MM.1S (cell line): Measurements from ENCODE around the gene TMEM127.

Source experiments
- DNase-seq: peaks from one replicate; pipeline ENCODE4 v3.0.0-alpha.2; 2015
- H2AFZ ChIP-seq: fragments of 300-600 bp; sonication (generic); 2 replicates; pipeline ENCODE4 v1.6.0; 2016; ENCODE audit warnings: antibody characterized with exemption, low read length
- H3F3A ChIP-seq: fragments of 300-600 bp; sonication (generic); 2 replicates; pipeline ENCODE4 v1.6.1; 2016; ENCODE audit warnings: mild to moderate bottlenecking, antibody characterized with exemption, low read length, moderate library complexity, mixed read lengths; ENCODE audit not compliant: insufficient read depth
- H3K27ac ChIP-seq: fragments of 300-600 bp; sonication (generic); 2 replicates; pipeline ENCODE4 v1.5.1; 2016; ENCODE audit warnings: mild to moderate bottlenecking, low read length
- H3K27me3 ChIP-seq: fragments of 300-600 bp; sonication (generic); replicated peaks from 2 replicates; pipeline ENCODE4 v1.6.0; 2016; ENCODE audit warnings: low read length; ENCODE audit not compliant: insufficient read depth
- H3K36me3 ChIP-seq: fragments of 300-600 bp; sonication (generic); replicated peaks from 2 replicates; pipeline ENCODE4 v1.6.1; 2016; ENCODE audit warnings: mild to moderate bottlenecking, low read length, mixed read lengths; ENCODE audit not compliant: insufficient read depth
- H3K4me1 ChIP-seq: fragments of 300-600 bp; sonication (generic); 2 replicates; pipeline ENCODE4 v1.6.1; 2016; ENCODE audit warnings: low read length, mixed read lengths
- H3K4me2 ChIP-seq: fragments of 300-600 bp; sonication (generic); 2 replicates; pipeline ENCODE4 v1.6.0; 2016; ENCODE audit warnings: low read depth, low read length
- H3K4me3 ChIP-seq: fragments of 300-600 bp; sonication (generic); 2 replicates; pipeline ENCODE4 v1.5.1; 2016; ENCODE audit warnings: low read length, mixed read lengths
- H3K79me2 ChIP-seq: fragments of 300-600 bp; sonication (generic); 2 replicates; pipeline ENCODE4 v1.6.1; 2016; ENCODE audit warnings: mixed run types, low read length, mixed read lengths
- H3K9ac ChIP-seq: fragments of 300-600 bp; sonication (generic); 2 replicates; pipeline ENCODE4 v1.6.1; 2016; ENCODE audit warnings: low read length, mixed read lengths
- H3K9me2 ChIP-seq: fragments of 300-600 bp; sonication (generic); replicated peaks from 2 replicates; pipeline ENCODE4 v1.6.1; 2016; ENCODE audit warnings: mild to moderate bottlenecking, low read length, mixed read lengths; ENCODE audit not compliant: insufficient read depth
- H3K9me3 ChIP-seq: fragments of 300-600 bp; sonication (generic); replicated peaks from 2 replicates; pipeline ENCODE4 v1.6.1; 2016; ENCODE audit warnings: mild to moderate bottlenecking, low read length, mixed read lengths; ENCODE audit not compliant: insufficient read depth
- H4K20me1 ChIP-seq: fragments of 300-600 bp; sonication (generic); 2 replicates; pipeline ENCODE4 v1.6.1; 2016; ENCODE audit warnings: mild to moderate bottlenecking, low read length, moderate library complexity, mixed read lengths; ENCODE audit not compliant: insufficient read depth
- CTCF ChIP-seq: fragments of 300-600 bp; sonication (generic); IDR thresholded peaks from 2 replicates; pipeline ENCODE4 v1.5.1; 2016; ENCODE audit warnings: antibody characterized with exemption, low read length, mixed read lengths
- EZH2 ChIP-seq: fragments of 300-600 bp; sonication (generic); optimal IDR thresholded peaks from 2 replicates; pipeline ENCODE3; 2017; ENCODE audit warnings: low read depth, mild to moderate bottlenecking, antibody characterized with exemption, low read length, mixed read lengths
- EZH2phosphoT487 ChIP-seq: fragments of 300-600 bp; sonication (generic); IDR thresholded peaks from 2 replicates; pipeline ENCODE4 v1.6.1; 2018; ENCODE audit warnings: antibody characterized with exemption, low read length

Gene TMEM127

GRCh38 chr2:96264086-96264485, 1.7 kb downstream of the TMEM127 start:
- peak overlapping the region; percentile 100; the same call in 1 of the 2 replicates for H3K4me3 ChIP-seq
- H3K27ac ChIP-seq, result no peak overlapping the region
- H3K27me3 ChIP-seq, result no peaks in the 10 kb centered on the region
- peaks cover 45% of the 10 kb centered on the region for H3K4me1 ChIP-seq
- no peaks in the 10 kb centered on the region for H3K9me2 ChIP-seq
- H3K79me2 ChIP-seq, result peaks cover 92% of the 10 kb centered on the region
- peak overlapping the region; percentile 87; the same call in 1 of the 2 replicates for H3K9ac ChIP-seq
- H3K9me3 ChIP-seq, result no peaks in the 10 kb centered on the region
- peaks cover 9% of the 10 kb centered on the region; the same call in 1 of the 2 replicates for H3K36me3 ChIP-seq
- H3F3A ChIP-seq, result peaks cover 27% of the 10 kb centered on the region
- no peak overlapping the region for H2AFZ ChIP-seq
- peak overlapping the region; percentile 91; the same call in 1 of the 2 replicates for H3K4me2 ChIP-seq
- DNase-seq, result no peak
- TF ChIP-seq CTCF (no peak), EZH2phosphoT487 (no peak), EZH2 (no peak)
- H4K20me1 ChIP-seq, result no peaks in the 10 kb centered on the region

DNA sequence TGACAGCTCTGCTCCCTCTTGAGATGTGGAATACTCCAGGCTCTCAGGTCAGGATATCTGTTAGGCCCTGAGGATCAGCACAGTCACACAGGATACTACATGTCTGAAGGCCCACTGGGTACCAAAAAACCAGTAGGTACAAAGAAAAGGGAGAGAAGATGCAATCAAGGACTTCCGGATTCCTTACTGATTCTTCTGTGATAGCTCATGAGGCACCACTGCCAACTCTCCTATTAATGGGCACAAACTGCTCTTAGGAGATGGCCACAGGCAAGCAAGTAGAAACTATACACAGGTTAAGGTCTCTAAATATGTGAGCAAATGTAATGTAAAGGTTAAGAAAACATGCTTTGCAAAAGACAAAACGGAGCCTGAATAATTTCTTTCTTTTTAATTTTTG, 3.5 kb downstream of the TMEM127 start:
- H3K27me3 ChIP-seq, result no peaks in the 10 kb centered on the region
- H3F3A ChIP-seq, result peaks cover 27% of the 10 kb centered on the region
- no peak overlapping the region for H3K4me3 ChIP-seq
- no peak overlapping the region for H2AFZ ChIP-seq
- H3K9ac ChIP-seq, result no peak overlapping the region
- H3K79me2 ChIP-seq, result peaks cover 94% of the 10 kb centered on the region
- no peaks in the 10 kb centered on the region for H4K20me1 ChIP-seq
- no peak for TF ChIP-seq EZH2
- no peak for TF ChIP-seq EZH2phosphoT487
- TF ChIP-seq CTCF, result no peak
- no peak overlapping the region for H3K4me2 ChIP-seq
- H3K4me1 ChIP-seq, result peaks cover 46% of the 10 kb centered on the region
- H3K27ac ChIP-seq, result no peak overlapping the region
- no peaks in the 10 kb centered on the region for H3K9me3 ChIP-seq
- DNase-seq, result no peak
- no peaks in the 10 kb centered on the region for H3K36me3 ChIP-seq
- H3K9me2 ChIP-seq, result no peaks in the 10 kb centered on the region

DNA sequence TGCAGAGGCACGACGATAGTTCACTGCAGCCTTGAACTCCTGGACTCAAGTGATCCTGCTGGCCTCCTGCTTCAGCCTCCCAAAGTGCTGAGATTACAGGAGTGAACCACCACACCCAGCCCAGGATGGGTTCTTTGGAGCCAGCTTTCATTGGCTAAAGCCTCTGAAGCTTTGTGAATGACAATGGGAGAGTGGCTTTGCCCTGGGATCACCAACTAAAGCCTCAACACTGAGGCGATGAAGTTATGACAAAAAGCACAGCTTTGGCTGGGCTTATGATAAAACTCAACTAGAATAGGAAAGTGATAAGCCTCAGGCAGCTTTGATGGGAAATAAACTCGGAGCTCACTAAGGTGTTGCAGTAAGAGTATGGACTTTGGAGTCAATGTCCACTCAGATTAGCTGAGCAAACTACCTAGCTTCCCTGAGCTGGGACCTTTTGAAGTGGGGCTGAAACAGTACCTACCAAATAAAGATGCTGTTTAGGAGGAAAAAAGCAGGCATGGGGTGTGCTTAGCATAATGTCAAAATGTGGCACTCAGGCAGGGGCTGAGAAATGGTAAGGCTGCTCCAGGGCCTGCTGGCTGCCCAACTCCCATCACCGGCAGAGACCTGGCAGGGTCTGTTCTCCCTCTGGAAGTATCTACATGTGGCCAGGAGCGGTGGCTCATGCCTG, 4.3 kb downstream of the TMEM127 start:
- Histone ChIP-seq H3K79me2 (peaks cover 94% of the 10 kb centered on the region), H3K27ac (peak overlapping the region; percentile 92; the same call in 1 of the 2 replicates), H3K9me3 (no peaks in the 10 kb centered on the region), H3K9me2 (no peaks in the 10 kb centered on the region), H3K4me3 (no peak overlapping the region), H3K9ac (peak overlapping the region; percentile 73; the same call in 1 of the 2 replicates), H2AFZ (no peak overlapping the region), H3K4me2 (peak overlapping the region; percentile 92; the same call in 1 of the 2 replicates), H3K36me3 (no peaks in the 10 kb centered on the region), H3F3A (peaks cover 25% of the 10 kb centered on the region), H3K4me1 (peaks cover 43% of the 10 kb centered on the region), H3K27me3 (no peaks in the 10 kb centered on the region), H4K20me1 (no peaks in the 10 kb centered on the region)
- no peak for DNase-seq
- TF ChIP-seq EZH2 (no peak), EZH2phosphoT487 (no peak), CTCF (no peak)
